Lower lobe of right lung (tissue), 2 donors: Measurements from ENCODE around the gene ABTB2. TPM values are rescaled to one million over a fixed set of nuclear protein-coding genes. Genes with fewer than 3 reads are reported as not detected.

Source experiments
- ATAC-seq, 2 donors: fragments of 200-7000 bp; cut with Tn5 transposase; one replicate each; pipeline ENCODE4 v1.9.1; 2020 to 2022; ENCODE audit warnings: mild to moderate bottlenecking in 2 of 2, moderate library complexity in 2 of 2
- DNase-seq: peaks from one replicate; pipeline ENCODE4 v3.0.0-alpha.2; 2020
- H3K27ac ChIP-seq: fragments of 200-600 bp; one replicate; pipeline ENCODE4 v1.8.0; 2022
- H3K27me3 ChIP-seq: fragments of 200-600 bp; one replicate; pipeline ENCODE4 v1.8.0; 2022; ENCODE audit warnings: low read depth
- H3K36me3 ChIP-seq: fragments of 200-600 bp; one replicate; pipeline ENCODE4 v1.8.0; 2022; ENCODE audit warnings: mild to moderate bottlenecking
- H3K4me1 ChIP-seq: fragments of 200-600 bp; one replicate; pipeline ENCODE4 v1.8.0; 2022
- H3K4me3 ChIP-seq: fragments of 200-600 bp; one replicate; pipeline ENCODE4 v1.8.0; 2022; ENCODE audit warnings: mild to moderate bottlenecking
- H3K9me3 ChIP-seq: fragments of 200-600 bp; one replicate; pipeline ENCODE4 v1.8.0; 2022
- intact Hi-C: fragments of 100-400 bp; cut with DNase I; formaldehyde crosslinking; loops from one replicate; pipeline ENCODE4 v1.11.0; 2022
- total RNA-seq: library from RNA; stranded (reverse); fragmentation: NEBNext Ultra II Directional; extraction: Animal tissue kit (Norgen Biotek cat#: 25700); gene quantifications from one replicate; pipeline ENCODE4 v1.2.1, GENCODE V29; 2021
- TF ChIP-seq, protein P1 (sequence below): fragments of 200-600 bp; IDR thresholded peaks from one replicate; pipeline ENCODE4 v1.8.0; 2022; ENCODE audit warnings: antibody characterized with exemption, mild to moderate bottlenecking
- donor health status: DM: no; HTN: yes; CAD: no; lungs with severe emphysema.

ABTB2 gene
- total RNA-seq, 1 donor from 2014 or later: 2.7 TPM

- TF ChIP-seq, protein P1, sequence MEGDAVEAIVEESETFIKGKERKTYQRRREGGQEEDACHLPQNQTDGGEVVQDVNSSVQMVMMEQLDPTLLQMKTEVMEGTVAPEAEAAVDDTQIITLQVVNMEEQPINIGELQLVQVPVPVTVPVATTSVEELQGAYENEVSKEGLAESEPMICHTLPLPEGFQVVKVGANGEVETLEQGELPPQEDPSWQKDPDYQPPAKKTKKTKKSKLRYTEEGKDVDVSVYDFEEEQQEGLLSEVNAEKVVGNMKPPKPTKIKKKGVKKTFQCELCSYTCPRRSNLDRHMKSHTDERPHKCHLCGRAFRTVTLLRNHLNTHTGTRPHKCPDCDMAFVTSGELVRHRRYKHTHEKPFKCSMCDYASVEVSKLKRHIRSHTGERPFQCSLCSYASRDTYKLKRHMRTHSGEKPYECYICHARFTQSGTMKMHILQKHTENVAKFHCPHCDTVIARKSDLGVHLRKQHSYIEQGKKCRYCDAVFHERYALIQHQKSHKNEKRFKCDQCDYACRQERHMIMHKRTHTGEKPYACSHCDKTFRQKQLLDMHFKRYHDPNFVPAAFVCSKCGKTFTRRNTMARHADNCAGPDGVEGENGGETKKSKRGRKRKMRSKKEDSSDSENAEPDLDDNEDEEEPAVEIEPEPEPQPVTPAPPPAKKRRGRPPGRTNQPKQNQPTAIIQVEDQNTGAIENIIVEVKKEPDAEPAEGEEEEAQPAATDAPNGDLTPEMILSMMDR: no peak
- H3K27me3 ChIP-seq: no peaks in the 10 kb centered on the region
- DNase-seq: no peak
- H3K36me3 ChIP-seq: no peaks in the 10 kb centered on the region
- ATAC-seq: no peak
- no peak overlapping the region for H3K27ac ChIP-seq
- intact Hi-C loops: no loop called here
- no peaks in the 10 kb centered on the region for H3K4me1 ChIP-seq
- H3K9me3 ChIP-seq: no peaks in the 10 kb centered on the region
- H3K4me3 ChIP-seq: no peak overlapping the region
Measured at GRCh38 chr11:34194576-34195335, 163.1 kb downstream of the ABTB2 start.

GRCh38 chr11:34192481-34193401 lies 165.1 kb downstream of the ABTB2 start:
- DNase-seq (no peak), ATAC-seq (peak; percentile 39)
- H3K4me3 ChIP-seq: no peak overlapping the region

GRCh38 chr11:34191578-34191977 lies 166.2 kb downstream of the ABTB2 start:
- TF ChIP-seq, protein P1: no peak
- ATAC-seq: no peak
- no peaks in the 10 kb centered on the region for H3K9me3 ChIP-seq
- H3K4me3 ChIP-seq: no peak overlapping the region
- H3K27me3 ChIP-seq: no peaks in the 10 kb centered on the region
- intact Hi-C loops: no loop called here
- no peak overlapping the region for H3K27ac ChIP-seq
- no peak for DNase-seq
- no peaks in the 10 kb centered on the region for H3K36me3 ChIP-seq
- H3K4me1 ChIP-seq: no peaks in the 10 kb centered on the region

More at GRCh38 chr11:34192481-34193401, 165.1 kb downstream of the ABTB2 start:
- no peak overlapping the region for H3K27ac ChIP-seq
- H3K27me3 ChIP-seq: no peaks in the 10 kb centered on the region
- TF ChIP-seq, protein P1: no peak
- no peaks in the 10 kb centered on the region for H3K4me1 ChIP-seq
- no peaks in the 10 kb centered on the region for H3K9me3 ChIP-seq
- no peaks in the 10 kb centered on the region for H3K36me3 ChIP-seq
- intact Hi-C loops: no loop called here

DNA sequence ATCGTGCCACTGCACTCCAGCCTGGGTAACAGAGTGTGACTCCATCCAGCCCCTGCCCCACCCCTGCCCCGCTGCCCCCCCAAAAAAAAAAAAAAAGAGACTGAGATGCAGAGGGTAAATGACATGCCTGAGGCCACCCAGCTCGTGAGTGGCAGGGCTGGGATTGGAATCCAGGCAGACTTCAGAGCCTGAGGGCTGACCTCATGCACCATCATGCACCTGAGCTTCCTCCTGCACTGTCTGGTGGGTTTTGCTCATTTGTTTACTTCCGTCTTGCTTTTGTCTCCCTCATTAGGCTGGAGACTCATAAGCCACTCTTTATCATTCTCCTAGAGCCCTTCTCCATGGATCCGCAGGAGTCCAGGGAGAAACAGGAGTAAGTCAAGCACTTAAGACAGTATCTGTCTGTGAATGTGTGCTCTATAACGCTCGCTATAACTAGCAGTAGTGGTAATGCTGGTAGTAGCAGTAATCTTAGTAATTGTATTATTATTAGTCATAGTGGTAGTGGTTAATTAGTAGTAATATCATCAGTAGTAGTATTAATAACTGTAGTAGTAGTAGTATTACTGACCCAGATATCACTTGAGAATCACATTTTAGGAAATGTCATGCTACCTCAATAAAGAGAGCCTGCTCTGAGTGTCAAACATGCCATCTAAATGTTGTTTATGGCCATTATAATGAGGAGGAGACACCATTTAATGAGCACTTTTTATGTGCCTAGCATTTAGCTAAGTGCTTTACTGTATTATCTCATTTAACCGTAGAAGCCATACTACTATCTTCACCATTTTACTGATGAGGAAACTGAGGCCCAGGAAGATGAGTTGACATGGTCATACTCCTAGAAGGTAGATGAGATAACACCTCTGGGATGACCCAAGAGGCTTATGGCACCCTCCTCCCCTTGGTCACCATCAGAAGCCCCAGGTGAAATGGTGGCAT lies 167.3 kb downstream of the ABTB2 start:
- TF ChIP-seq, protein P1: no peak
- H3K4me1 ChIP-seq: no peaks in the 10 kb centered on the region
- no peaks in the 10 kb centered on the region for H3K9me3 ChIP-seq
- H3K27me3 ChIP-seq: no peaks in the 10 kb centered on the region
- ATAC-seq: no peak
- no peak overlapping the region for H3K4me3 ChIP-seq
- no peak for DNase-seq
- H3K27ac ChIP-seq: no peak overlapping the region
- intact Hi-C loops: no loop called here
- H3K36me3 ChIP-seq: no peaks in the 10 kb centered on the region

DNA sequence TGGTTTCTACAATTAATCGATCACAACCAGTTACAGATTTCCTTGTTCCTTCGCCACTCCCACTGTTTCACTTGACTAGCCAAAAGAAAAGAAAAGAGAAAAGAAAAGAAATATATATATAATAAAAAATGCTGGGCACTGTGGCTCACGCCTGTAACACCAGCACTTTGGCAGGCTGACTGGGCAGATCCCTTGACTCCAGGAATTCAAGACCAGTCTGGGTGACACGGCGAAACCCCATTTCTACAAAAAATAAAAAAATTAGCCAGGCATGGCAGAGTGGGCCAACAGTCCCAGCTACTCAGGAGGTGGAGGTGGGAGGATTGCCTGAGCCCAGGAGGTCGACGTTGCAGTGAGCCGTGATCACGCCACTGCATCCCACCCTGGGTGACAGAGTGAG lies 168.6 kb downstream of the ABTB2 start:
- intact Hi-C loops: no loop called here
- H3K27me3 ChIP-seq: no peaks in the 10 kb centered on the region
- no peak for ATAC-seq
- no peaks in the 10 kb centered on the region for H3K36me3 ChIP-seq
- no peaks in the 10 kb centered on the region for H3K4me1 ChIP-seq
- DNase-seq: no peak
- H3K4me3 ChIP-seq: no peak overlapping the region
- TF ChIP-seq, protein P1: no peak
- no peak overlapping the region for H3K27ac ChIP-seq
- H3K9me3 ChIP-seq: no peaks in the 10 kb centered on the region
